GM19452 (cell line): ENCODE measurements around the gene ASH1L.
A peak's percentile ranks its signal among the peaks of the same experiment; 100 is the strongest.
"Not testable (repeated sequence)": the region's sequence is repeated elsewhere in the genome, so short reads cannot be mapped to it uniquely, and the experiment has no call there.

ENCODE experiments used
- ATAC-seq: cut with Tn5 transposase; IDR thresholded peaks from one replicate; pipeline ENCODE4 v1.9.1; 2021; ENCODE audit not compliant: unreplicated experiment

ASH1L gene

DNA sequence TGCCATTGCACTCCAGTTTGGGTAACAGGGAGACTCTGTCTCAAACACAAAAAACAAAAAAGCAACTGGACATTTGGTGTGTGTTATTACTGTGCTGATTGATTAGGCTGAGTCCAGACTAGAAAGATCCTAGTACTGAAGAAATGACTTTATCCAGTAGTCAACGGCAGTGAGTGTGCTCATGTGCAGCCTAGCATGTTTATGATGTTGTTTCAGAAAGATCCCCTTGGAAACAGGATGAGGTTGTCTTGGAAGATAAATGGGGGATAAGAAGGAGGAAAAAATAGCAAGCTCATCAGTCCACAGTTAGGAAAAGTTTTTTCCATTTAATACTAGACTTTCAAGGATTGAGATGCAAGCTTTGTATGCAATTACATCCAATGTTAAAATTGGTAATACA is 227.6 kb downstream of the ASH1L start:
- ATAC-seq: no peak

GRCh38 chr1:155329980-155330598 is 232.5 kb downstream of the ASH1L start:
- ATAC-seq: no peak

DNA sequence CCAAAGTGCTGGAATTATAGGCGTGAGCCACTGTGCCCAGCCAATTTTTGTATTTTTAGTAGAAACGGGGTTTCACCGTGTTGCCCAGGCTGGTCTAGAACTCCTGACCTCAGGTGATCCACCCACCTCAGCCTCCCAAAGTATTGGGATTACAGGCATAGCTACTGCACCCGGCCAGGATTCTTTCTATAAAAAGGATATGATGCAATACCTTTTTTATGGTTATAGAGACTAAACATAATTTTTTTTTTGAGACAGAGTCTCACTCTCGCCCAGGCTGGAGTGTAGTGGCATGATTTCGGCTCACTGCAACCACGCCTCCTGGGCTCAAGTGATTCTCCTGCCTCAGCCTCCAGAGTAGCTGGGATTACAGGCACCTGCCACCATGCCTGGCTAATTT is 233.7 kb downstream of the ASH1L start:
- not testable (repeated sequence) for ATAC-seq

DNA sequence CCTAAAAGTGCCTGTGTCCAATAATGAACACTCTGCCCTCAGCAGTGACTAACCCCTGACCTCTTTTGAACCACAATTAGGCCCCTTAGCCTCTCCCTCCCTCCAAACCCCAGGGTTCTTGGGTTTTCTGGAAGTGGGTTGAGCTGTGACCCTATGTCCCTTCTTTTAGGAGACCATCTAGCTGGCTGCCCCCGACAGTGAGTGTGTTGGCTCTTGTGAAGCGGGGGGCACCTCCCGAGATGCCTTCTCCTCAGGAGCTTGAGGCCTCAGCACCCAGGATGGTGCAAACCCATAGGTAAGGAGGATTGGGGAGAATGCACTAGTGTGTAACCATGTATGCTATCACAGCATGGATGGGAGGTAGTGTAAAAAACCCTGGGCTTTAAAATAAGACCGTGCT is 234.6 kb downstream of the ASH1L start:
- ATAC-seq: no peak

DNA sequence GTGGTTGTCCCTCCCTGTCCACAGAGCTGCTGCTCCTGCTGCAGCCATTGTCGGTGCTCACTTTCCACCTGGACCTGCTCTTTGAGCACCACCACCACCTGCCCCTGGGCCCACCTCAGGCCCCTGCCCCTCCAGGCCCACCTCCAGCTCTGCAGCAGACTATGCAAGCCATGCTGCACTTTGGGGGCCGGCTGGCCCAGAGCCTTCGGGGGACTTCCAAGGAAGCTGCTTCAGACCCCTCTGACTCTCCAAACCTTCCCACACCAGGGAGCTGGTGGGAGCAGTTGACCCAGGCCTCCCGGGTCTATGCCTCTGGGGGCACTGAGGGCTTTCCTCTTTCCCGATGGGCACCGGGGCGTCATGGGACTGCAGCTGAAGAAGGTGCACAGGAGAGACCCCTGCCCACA is 236.0 kb downstream of the ASH1L start:
- ATAC-seq: no peak

GRCh38 chr1:155326020-155326526 is 236.5 kb downstream of the ASH1L start:
- no peak for ATAC-seq

GRCh38 chr1:155325603-155325893 is 237.1 kb downstream of the ASH1L start:
- no peak for ATAC-seq

DNA sequence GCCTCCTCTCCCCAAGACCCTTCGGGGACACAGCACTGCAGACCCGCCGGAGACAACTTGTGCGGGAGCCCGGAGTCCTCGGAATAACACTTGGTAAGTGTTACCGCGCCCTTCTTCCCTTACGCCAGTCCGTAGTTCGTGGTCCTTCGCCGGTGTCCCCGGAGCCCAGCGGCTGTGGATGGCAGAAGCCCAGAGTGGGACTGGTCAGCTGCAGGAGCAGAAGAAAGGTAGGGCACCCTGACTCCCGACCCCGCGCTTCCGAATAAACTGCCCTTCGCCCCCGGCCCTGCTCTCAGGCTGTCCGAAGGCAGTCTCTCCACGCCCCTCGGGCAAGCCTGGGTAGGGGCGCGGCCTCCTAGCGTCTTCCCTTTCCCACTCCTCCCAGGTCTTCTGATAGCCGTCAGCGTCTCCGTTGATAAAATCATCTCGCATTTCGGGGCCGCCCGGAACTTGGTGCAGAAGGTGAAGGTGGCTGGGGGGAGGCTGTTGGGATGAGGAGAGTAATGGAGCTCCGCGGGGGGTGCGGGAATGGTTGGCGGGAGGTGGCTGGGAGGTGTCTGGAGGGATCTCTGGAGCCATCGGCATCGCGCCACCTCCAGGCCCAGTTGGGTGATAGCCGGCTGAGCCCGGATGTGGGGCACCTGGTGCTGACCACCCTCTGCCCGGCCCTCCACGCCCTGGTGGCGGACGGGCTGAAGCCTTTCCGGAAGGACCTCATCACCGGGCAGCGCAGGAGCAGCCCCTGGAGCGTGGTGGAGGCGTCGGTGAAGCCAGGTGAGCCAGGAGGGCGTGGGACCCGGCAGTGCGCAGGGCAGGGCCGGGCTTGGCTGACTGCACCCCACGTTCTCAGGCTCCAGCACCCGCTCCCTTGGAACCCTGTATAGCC is 237.6 kb downstream of the ASH1L start:
- no peak for ATAC-seq

- ATAC-seq: peak; percentile 69
These were observed 238.4 kb downstream of the ASH1L start for GRCh38 chr1:155324037-155324716.

- peak; percentile 48 for ATAC-seq
These were observed 238.9 kb downstream of the ASH1L start for GRCh38 chr1:155323729-155324036.

DNA sequence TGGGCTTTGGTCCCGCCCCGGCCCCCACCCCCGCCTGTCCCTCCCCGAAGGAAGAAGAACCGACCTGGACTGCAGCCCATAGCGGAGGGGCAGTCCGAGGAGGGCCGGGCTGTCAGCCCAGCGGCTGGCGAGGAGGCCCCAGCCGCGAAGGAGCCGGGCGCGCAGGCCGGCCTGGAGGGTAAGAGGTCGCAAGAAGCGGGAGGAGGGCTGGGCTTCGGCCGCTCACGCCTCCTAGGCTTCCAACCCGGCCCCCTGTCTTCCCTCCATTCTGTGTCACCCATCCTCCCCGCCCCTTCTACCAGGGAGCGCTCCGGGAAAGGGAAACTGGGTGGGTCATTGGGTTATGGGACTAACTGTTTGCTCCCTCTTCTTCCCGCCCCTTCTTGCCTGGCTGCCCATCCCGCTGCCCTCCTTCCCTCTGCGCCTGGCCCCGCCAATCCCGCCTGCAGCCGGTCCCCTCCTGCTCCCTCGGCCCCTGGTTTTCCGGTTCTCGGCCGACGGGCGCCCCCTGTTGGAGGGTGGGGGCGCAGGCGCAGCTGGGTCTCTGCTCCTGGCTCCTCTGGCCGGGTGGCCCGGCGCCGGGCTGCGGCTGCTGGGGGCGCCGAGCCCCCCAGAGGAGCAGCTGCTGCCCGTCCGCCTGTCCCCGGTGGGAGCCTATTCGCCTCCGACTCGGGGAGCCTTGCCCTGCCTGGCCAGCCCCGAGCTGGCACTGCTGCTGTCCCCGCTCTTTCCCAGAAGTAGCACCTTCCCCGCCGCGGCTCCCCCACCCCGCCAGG is 239.5 kb downstream of the ASH1L start:
- no peak for ATAC-seq

- no peak for ATAC-seq
These were observed 240.0 kb downstream of the ASH1L start for GRCh38 chr1:155322571-155322952.

DNA sequence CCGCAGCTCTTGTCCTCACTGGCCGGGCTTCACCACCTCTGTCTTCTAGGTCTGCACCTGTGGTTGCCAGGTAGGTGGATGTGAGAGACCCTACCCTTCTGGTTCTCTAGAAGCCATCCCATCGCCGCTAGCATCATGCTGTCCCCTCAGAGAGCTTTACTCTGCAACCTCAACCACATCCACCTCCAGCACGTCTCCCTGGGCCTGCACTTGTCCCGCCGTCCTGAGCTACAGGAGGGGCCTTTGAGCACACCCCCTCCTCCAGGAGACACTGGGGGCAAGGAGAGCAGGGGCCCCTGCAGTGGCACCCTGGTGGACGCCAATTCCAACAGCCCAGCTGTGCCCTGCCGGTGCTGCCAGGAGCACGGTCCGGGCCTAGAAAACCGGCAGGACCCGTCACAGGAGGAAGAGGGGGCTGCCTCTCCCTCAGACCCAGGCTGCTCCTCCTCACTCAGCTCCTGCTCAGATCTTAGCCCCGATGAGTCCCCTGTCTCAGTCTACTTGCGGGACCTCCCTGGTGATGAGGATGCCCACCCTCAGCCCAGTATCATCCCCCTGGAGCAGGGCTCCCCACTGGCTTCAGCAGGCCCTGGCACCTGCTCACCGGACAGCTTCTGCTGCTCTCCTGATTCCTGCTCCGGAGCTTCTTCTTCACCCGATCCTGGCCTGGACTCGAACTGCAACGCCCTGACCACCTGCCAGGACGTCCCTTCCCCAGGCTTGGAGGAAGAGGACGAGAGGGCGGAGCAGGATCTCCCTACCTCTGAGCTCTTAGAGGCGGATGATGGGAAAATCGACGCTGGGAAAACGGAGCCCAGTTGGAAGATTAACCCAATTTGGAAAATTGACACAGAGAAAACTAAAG is 240.7 kb downstream of the ASH1L start:
- no peak for ATAC-seq

DNA sequence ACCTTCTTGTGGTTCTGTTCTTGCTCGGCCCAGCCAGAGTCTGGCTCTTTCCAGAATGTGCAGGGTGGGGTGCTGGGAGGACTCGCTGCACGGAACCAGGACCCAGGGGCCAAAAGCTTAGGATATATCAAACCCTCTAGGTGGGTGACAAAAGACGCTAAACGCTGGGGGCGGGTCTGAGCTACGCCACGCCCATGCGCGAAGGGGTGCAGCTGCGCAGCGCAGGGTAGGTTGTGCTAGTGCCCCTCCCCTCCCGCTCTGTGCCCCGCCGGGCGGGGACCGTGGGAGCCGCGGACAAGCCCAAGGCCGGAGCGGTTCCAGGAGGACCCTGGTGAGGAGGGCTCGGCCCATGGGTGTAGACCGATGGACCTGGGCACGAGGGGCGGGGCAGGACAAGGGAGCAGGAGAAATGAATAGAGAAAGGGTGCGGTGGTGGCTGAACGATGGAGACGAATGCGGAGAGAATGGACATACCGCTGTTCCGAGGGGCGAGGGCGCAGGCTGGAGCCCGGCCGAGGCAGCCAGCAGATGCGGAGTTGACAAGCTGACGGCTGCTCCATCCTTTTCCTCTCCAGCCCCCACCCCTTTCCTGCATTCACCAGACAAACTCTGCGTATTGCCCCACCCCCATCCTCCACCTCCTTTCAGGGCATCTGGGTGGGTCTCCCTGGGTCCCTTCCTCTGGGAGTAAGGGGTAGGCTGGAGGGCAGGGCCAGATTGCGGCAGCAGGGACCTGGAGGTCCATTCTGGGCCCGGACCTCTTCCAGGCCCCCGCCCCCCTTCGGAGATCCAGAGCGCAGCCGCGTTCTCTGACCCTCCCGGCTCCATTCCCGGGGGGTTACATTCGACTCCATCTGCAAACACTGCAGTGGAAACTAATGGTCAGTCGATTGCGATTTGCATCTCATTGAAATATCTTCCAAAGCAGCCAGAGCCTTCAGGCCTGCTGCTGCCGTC is 241.7 kb downstream of the ASH1L start, which contains the start of gene RUSC1:
RUSC1 (plus strand) TSS at position 234 of the 957 bp plus-strand sequence. CDS start 880 bp downstream, outside the sequence.
- no peak for ATAC-seq

GRCh38 chr1:155320252-155320651 is 242.4 kb downstream of the ASH1L start:
- ATAC-seq: no peak

GRCh38 chr1:155319536-155319935 is 243.1 kb downstream of the ASH1L start:
- no peak for ATAC-seq

DNA sequence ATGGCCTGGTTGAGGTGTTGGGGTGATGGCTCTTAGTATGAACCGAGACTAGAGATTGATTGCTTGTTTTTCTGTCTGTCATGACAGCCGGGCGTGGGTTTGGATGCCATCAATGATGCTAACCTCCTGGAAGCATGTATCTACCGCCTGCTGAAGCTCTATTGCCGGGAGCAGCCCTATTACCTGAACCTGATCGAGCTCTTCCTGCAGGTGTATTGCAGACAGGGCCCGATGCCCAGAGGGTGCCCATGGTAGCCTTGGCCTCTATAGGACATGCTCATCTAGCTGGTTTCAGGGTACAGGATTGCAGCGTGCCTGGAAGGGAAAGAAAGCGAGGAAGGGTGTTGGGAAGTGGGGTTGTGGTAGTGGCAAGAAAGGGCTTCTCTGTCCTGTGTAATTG is 244.5 kb downstream of the ASH1L start:
- ATAC-seq: no peak

DNA sequence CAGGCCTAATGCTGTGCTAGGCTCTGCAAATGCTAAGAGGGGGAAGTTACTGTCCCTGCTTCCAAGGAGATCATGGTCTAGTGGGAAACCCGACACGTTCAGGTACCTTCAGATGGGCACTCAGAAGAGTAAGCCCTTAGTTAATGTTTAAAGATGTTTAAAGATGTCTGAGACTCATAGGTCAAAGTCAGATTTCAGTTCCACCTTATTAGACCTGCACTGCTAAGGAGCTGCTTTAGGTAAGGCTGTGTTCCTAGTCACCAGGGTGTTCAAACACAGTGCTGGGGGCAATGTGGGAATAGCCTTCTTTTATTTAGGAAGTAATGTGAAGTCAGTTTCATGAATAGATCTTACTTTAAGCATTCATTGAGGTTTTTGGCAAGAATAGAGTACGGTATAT is 245.7 kb downstream of the ASH1L start:
- ATAC-seq: no peak

GRCh38 chr1:155313261-155313660 is 249.3 kb downstream of the ASH1L start:
- no peak for ATAC-seq
